Activated naive CD8-positive, alpha-beta T cell treated with anti-CD3 and anti-CD28 coated beads, Interleukin-2, amount 50 U/mL, for 24 hours (primary cell): ENCODE measurements around the gene ARL6IP4.

Experiments used
- ATAC-seq: fragments of 150-1000 bp; cut with Tn5 transposase; one replicate; pipeline ENCODE4 v1.10.0; 2021
- DNase-seq: peaks from one replicate; pipeline ENCODE4 v3.0.0; 2021
- H3K27ac Mint-ChIP-seq: one replicate; pipeline ENCODE4 v1.8.0; 2021; ENCODE audit warnings: mild to moderate bottlenecking, mixed read lengths
- H3K27me3 Mint-ChIP-seq: one replicate; pipeline ENCODE4 v1.8.0; 2021; ENCODE audit warnings: mixed read lengths
- H3K36me3 Mint-ChIP-seq: one replicate; pipeline ENCODE4 v1.8.0; 2021; ENCODE audit warnings: low read depth, mixed read lengths
- H3K4me1 Mint-ChIP-seq: one replicate; pipeline ENCODE4 v1.8.0; 2021; ENCODE audit warnings: mixed read lengths
- H3K4me3 Mint-ChIP-seq: one replicate; pipeline ENCODE4 v1.8.0; 2021; ENCODE audit warnings: mild to moderate bottlenecking, moderate library complexity, mixed read lengths
- H3K9me3 Mint-ChIP-seq: one replicate; pipeline ENCODE4 v1.8.0; 2021; ENCODE audit warnings: mixed read lengths

ARL6IP4 gene

GRCh38 chr12:122989225-122989839, 8.9 kb downstream of the ARL6IP4 start:
- Mint-ChIP-seq H3K4me3 (no peak overlapping the region), H3K27ac (no peak overlapping the region), H3K36me3 (no peaks in the 10 kb centered on the region), H3K4me1 (peaks cover 9% of the 10 kb centered on the region), H3K9me3 (no peaks in the 10 kb centered on the region), H3K27me3 (no peaks in the 10 kb centered on the region)
- DNase-seq (no peak), ATAC-seq (no peak)

- no peaks in the 10 kb centered on the region for H3K27me3 Mint-ChIP-seq
- H3K27ac Mint-ChIP-seq = no peak overlapping the region
- no peaks in the 10 kb centered on the region for H3K36me3 Mint-ChIP-seq
- peaks cover 5% of the 10 kb centered on the region for H3K4me1 Mint-ChIP-seq
- H3K9me3 Mint-ChIP-seq = no peaks in the 10 kb centered on the region
- ATAC-seq = no peak
- no peak overlapping the region for H3K4me3 Mint-ChIP-seq
- no peak for DNase-seq
Measured at GRCh38 chr12:122989874-122990419, 9.5 kb downstream of the ARL6IP4 start.

DNA sequence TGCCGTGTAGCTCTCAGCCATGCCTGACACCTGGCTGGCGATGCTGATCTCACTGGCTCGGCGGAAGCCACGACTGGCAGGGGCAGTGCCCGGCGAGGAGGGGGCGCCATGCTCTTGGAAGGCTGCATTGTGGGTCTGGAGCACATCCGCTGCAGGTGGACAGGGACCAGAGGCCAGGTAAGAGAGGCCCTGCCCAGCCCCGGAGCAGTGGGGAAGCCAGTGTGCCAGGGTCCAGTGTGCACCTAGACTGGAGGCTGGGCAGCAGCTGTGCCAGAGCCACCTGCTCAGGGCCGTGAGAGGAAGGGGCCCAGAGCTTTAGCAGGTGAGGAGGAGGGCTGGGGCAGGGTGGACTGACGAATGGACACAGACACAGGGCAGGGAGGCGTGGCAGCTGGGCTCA, 10.1 kb downstream of the ARL6IP4 start:
- no peaks in the 10 kb centered on the region for H3K9me3 Mint-ChIP-seq
- H3K27ac Mint-ChIP-seq = no peak overlapping the region
- no peak for ATAC-seq
- DNase-seq = no peak
- H3K4me3 Mint-ChIP-seq = no peak overlapping the region
- peaks cover 5% of the 10 kb centered on the region for H3K4me1 Mint-ChIP-seq
- no peaks in the 10 kb centered on the region for H3K27me3 Mint-ChIP-seq
- H3K36me3 Mint-ChIP-seq = no peaks in the 10 kb centered on the region

GRCh38 chr12:122990961-122991622, 10.6 kb downstream of the ARL6IP4 start:
- no peaks in the 10 kb centered on the region for H3K36me3 Mint-ChIP-seq
- no peak overlapping the region for H3K27ac Mint-ChIP-seq
- no peaks in the 10 kb centered on the region for H3K9me3 Mint-ChIP-seq
- DNase-seq (no peak), ATAC-seq (no peak)
- peaks cover 5% of the 10 kb centered on the region for H3K4me1 Mint-ChIP-seq
- no peak overlapping the region for H3K4me3 Mint-ChIP-seq
- H3K27me3 Mint-ChIP-seq = no peaks in the 10 kb centered on the region

GRCh38 chr12:122991623-122992275, 11.3 kb downstream of the ARL6IP4 start:
- H3K4me1 Mint-ChIP-seq = peaks cover 5% of the 10 kb centered on the region
- H3K36me3 Mint-ChIP-seq = no peaks in the 10 kb centered on the region
- no peak overlapping the region for H3K4me3 Mint-ChIP-seq
- H3K27me3 Mint-ChIP-seq = no peaks in the 10 kb centered on the region
- no peak for ATAC-seq
- H3K27ac Mint-ChIP-seq = no peak overlapping the region
- no peak for DNase-seq
- no peaks in the 10 kb centered on the region for H3K9me3 Mint-ChIP-seq

- no peak for ATAC-seq
- Mint-ChIP-seq H3K27ac (no peak overlapping the region), H3K27me3 (no peaks in the 10 kb centered on the region), H3K36me3 (no peaks in the 10 kb centered on the region), H3K4me3 (no peak overlapping the region), H3K4me1 (peaks cover 5% of the 10 kb centered on the region), H3K9me3 (no peaks in the 10 kb centered on the region)
- DNase-seq = no peak
Measured at GRCh38 chr12:122992386-122992785, 11.9 kb downstream of the ARL6IP4 start.

DNA sequence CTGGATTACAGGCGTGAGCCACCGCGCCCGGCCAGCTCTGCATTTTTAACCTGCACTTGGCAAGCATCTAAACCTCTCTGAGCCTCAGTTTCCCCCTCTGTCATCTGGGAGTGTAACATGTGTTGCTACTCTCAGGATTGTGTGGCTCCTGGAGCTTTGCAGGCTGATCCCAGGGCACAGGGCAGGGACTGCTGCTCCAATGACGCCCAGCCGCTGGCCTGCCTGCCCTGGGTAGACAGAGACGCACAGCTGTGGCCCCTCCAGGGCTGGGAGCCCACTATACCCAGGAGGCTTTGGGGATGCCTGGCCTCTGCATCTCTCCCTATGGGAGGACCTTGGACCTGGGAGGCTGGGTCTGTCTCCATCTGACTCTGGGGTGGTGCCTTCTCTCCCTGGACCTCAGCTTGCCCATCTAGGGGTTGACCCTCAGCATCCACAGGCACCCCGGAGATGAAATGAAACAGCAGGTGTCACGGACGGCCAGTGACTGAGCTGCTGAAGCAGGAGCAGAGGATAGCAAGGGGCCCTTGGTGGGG, 13.7 kb downstream of the ARL6IP4 start:
- no peaks in the 10 kb centered on the region for H3K27me3 Mint-ChIP-seq
- DNase-seq = no peak
- peaks cover 5% of the 10 kb centered on the region for H3K4me1 Mint-ChIP-seq
- H3K36me3 Mint-ChIP-seq = no peaks in the 10 kb centered on the region
- no peak overlapping the region for H3K27ac Mint-ChIP-seq
- H3K9me3 Mint-ChIP-seq = no peaks in the 10 kb centered on the region
- no peak for ATAC-seq
- no peak overlapping the region for H3K4me3 Mint-ChIP-seq

DNA sequence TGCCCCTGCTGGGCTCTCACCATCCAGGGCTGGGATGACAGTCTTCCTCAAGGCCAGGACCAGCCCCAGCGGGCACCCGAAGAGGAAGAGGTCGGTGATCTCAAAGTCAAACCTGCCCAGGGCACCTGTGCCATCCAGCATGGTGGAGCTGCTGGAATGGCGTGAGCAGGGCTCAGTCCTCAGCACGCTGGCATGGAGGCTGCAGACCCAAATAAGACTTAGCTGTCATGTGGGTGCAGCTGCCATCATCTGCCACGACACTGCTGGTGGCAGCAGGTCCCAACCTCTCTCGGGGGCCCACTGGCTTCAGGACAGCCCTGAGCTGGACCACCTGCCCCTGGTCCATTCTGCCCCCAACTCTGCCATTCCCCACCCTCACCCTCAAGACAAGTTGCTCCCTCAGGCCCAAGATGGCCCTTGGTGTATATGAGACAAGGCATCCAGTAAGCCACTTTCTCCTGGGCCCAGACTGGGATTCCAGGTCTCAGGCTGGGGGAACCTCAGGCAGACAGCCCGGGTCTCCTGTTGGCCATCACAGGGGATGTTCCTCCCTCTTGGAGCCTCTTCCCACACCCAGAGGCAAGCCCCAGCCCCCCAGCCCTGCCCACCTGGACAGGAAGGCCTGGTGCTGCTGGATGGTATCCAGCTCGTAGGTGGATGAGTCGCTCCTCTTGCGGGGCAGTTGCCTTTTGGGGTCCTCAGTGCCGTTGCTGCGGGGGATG, 14.5 kb downstream of the ARL6IP4 start:
- no peaks in the 10 kb centered on the region for H3K27me3 Mint-ChIP-seq
- H3K27ac Mint-ChIP-seq = no peak overlapping the region
- H3K9me3 Mint-ChIP-seq = no peaks in the 10 kb centered on the region
- DNase-seq (no peak), ATAC-seq (no peak)
- H3K36me3 Mint-ChIP-seq = no peaks in the 10 kb centered on the region
- peaks cover 5% of the 10 kb centered on the region for H3K4me1 Mint-ChIP-seq
- H3K4me3 Mint-ChIP-seq = no peak overlapping the region

DNA sequence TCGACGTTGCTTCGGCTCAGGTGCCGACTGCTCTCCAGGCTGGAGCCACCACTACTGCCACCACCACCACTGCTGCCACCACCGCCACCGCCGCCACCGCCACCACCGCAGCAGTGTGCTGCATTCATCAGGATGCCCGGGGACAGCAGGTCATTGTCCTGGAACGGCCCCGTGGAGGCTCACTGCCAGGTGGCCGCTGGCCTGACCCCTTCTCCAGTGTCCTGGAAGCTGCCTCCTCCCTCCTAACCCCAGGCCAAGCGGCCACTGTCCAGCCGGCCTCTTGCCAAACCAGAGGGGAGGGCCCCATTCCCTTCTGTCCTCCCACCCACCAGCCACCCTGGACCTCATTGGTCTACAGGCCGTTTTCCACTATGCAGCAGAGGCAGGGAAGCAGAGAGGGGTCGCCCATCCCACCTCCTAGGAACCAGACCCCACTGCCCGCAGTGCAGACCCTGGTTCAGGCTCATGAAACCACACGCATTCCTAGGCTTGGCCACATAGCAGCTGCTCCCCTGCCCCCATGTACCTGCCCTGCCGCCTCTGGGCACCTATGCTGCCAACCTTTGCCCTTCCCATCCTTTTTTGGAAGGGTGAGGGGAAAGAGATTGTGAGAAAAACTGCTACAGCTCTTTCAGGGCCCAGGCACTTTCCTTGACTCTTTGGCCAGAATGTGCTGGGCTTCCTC, 15.2 kb downstream of the ARL6IP4 start:
- DNase-seq = no peak
- no peaks in the 10 kb centered on the region for H3K27me3 Mint-ChIP-seq

DNA sequence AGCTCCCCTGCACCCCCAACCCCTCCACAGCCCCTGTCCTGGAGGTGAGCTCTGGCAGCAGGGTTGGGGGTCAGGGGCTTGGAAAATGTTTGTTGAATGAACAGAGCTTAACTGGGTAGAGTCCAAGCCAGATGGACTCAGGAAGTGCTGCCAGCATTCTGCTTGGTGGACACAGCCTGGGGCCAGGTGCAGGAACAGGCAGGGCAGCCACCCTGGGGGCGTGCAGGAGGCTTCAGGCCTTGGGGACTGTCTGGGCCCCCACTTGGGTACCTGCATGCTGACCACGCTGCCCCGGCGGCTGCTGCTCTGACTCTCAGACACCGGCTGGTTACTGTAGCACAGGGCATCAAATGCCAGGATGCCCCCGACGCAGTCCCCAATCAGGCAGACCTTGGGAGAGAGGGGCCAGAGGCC, 15.7 kb downstream of the ARL6IP4 start:
- Mint-ChIP-seq H3K4me1 (peaks cover 5% of the 10 kb centered on the region), H3K27ac (no peak overlapping the region), H3K9me3 (no peaks in the 10 kb centered on the region), H3K27me3 (no peaks in the 10 kb centered on the region), H3K36me3 (no peaks in the 10 kb centered on the region), H3K4me3 (no peak overlapping the region)
- DNase-seq (no peak), ATAC-seq (no peak)

More for the DNA sequence above, 15.2 kb downstream of the ARL6IP4 start:
- no peak for ATAC-seq
- Mint-ChIP-seq H3K4me1 (peaks cover 5% of the 10 kb centered on the region), H3K4me3 (no peak overlapping the region), H3K27ac (no peak overlapping the region), H3K9me3 (no peaks in the 10 kb centered on the region), H3K36me3 (no peaks in the 10 kb centered on the region)

DNA sequence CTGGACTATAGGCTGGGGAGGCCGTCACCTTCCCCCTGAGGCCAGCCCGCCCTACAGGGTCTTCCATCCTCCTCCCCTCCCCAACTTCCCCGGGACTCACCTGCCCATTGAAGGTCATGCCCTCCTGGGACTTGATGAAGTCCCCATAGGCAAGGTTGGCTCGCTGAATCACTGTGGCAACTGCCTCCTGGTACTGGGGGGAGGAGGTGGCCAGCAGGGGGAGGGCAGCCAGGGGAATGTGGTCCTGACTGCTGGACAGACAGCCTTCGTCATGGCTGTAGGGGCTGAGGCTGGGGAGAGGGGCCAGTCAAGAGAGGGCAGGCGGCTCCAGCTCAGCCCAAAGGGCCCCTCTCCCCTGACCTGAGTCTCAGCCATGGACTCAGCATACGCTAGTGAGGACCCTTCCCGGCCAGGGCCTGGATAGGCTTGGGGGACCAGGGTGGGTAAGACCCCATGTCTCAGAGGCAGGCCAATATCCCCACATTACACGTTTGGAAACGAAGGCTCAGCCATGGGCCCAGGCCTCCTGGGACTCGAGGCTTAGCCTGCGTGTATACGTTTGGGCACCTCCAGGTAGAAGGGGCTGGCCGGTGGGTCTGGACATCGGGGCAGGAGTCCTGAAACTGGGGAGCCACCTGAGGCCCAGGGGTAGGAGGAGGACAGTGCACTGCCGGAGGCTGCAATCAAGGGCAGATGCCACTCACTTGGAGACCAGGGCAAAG, 16.3 kb downstream of the ARL6IP4 start:
- no peaks in the 10 kb centered on the region for H3K9me3 Mint-ChIP-seq
- H3K27me3 Mint-ChIP-seq = no peaks in the 10 kb centered on the region
- H3K4me3 Mint-ChIP-seq = no peak overlapping the region
- ATAC-seq (no peak), DNase-seq (no peak)
- peaks cover 5% of the 10 kb centered on the region for H3K4me1 Mint-ChIP-seq
- no peak overlapping the region for H3K27ac Mint-ChIP-seq
- H3K36me3 Mint-ChIP-seq = no peaks in the 10 kb centered on the region

- H3K4me1 Mint-ChIP-seq = peaks cover 5% of the 10 kb centered on the region
- H3K27ac Mint-ChIP-seq = no peak overlapping the region
Measured at GRCh38 chr12:122997343-122998250, 17.1 kb downstream of the ARL6IP4 start.

GRCh38 chr12:122998316-122998715, 17.8 kb downstream of the ARL6IP4 start:
- Mint-ChIP-seq H3K36me3 (no peaks in the 10 kb centered on the region), H3K27ac (no peak overlapping the region), H3K9me3 (no peaks in the 10 kb centered on the region), H3K27me3 (no peaks in the 10 kb centered on the region), H3K4me1 (peaks cover 3% of the 10 kb centered on the region), H3K4me3 (no peak overlapping the region)
- no peak for ATAC-seq
- no peak for DNase-seq

More at GRCh38 chr12:122997343-122998250, 17.1 kb downstream of the ARL6IP4 start:
- H3K36me3 Mint-ChIP-seq = no peaks in the 10 kb centered on the region
- no peaks in the 10 kb centered on the region for H3K27me3 Mint-ChIP-seq
- no peak for ATAC-seq
- H3K4me3 Mint-ChIP-seq = no peak overlapping the region
- H3K9me3 Mint-ChIP-seq = no peaks in the 10 kb centered on the region
- no peak for DNase-seq
